PFSK-1 (cell line): ENCODE data around the gene HOXA6.

Experiments used
- FOXP2 ChIP-seq: optimal IDR thresholded peaks from 2 replicates; pipeline ENCODE3; 2011; ENCODE audit warnings: borderline replicate concordance, control low read depth, inconsistent platforms; ENCODE audit not compliant: insufficient read depth; ENCODE audit errors: extremely low read length, extremely low read depth
- POLR2AphosphoS5 ChIP-seq: IDR thresholded peaks from 2 replicates; pipeline ENCODE4 v1.6.1; 2012; ENCODE audit warnings: low read depth, mild to moderate bottlenecking, control low read depth, low read length, moderate library complexity
- REST ChIP-seq, 2 experiments: IDR thresholded peaks; 2 replicates each; pipeline versions ENCODE4 v1.6.1 to v1.8.0; 2011 to 2012; ENCODE audit warnings: low read depth in 2 of 2, low read length in 2 of 2, control low read depth in 1 of 2, inconsistent platforms in 1 of 2, mild to moderate bottlenecking in 1 of 2, moderate library complexity in 1 of 2; ENCODE audit not compliant: insufficient read depth in 1 of 2
- SIN3A ChIP-seq: IDR thresholded peaks from 2 replicates; pipeline ENCODE4 v1.6.1; 2012; ENCODE audit warnings: mild to moderate bottlenecking, low read length, moderate library complexity, borderline replicate concordance; ENCODE audit not compliant: insufficient read depth
- TAF1 ChIP-seq: IDR thresholded peaks from 2 replicates; pipeline ENCODE4 v1.6.1; 2012; ENCODE audit warnings: low read length, control low read depth, borderline replicate concordance; ENCODE audit not compliant: insufficient read depth

Gene HOXA6

GRCh38 chr7:27154901-27155815 is 7.6 kb upstream of the HOXA6 start:
- no peak for TF ChIP-seq TAF1
- no peak for TF ChIP-seq FOXP2
- TF ChIP-seq SIN3A = no peak
- TF ChIP-seq REST (IDR thresholded peaks at IDR 0.05; ENCODE audit: insufficient read depth in 1 of 2, low read depth in 2 of 2, low read length in 2 of 2) = no peak
- no peak for TF ChIP-seq POLR2AphosphoS5

GRCh38 chr7:27154369-27154768 is 6.8 kb upstream of the HOXA6 start:
- no peak for TF ChIP-seq POLR2AphosphoS5
- TF ChIP-seq SIN3A = no peak
- TF ChIP-seq FOXP2 = no peak
- TF ChIP-seq REST (IDR thresholded peaks at IDR 0.05; ENCODE audit: insufficient read depth in 1 of 2, low read depth in 2 of 2, low read length in 2 of 2) = no peak
- TF ChIP-seq TAF1 = no peak

GRCh38 chr7:27153526-27153925 is 6.0 kb upstream of the HOXA6 start:
- TF ChIP-seq REST (IDR thresholded peaks at IDR 0.05; ENCODE audit: insufficient read depth in 1 of 2, low read depth in 2 of 2, low read length in 2 of 2) (no peak), TAF1 (no peak)

GRCh38 chr7:27152816-27153442 is 5.4 kb upstream of the HOXA6 start:
- no peak for TF ChIP-seq FOXP2
- TF ChIP-seq POLR2AphosphoS5 = no peak

GRCh38 chr7:27151931-27152815 is 4.6 kb upstream of the HOXA6 start, which contains the start of gene HOXA3:
Gene HOXA3 (minus strand): TSS chr7:27152583. CDS start chr7:27110640, 41,943 bp downstream.
- no peak for TF ChIP-seq TAF1
- no peak for TF ChIP-seq REST (IDR thresholded peaks at IDR 0.05; ENCODE audit: insufficient read depth in 1 of 2, low read depth in 2 of 2, low read length in 2 of 2)
